Activated effector memory CD4-positive, alpha-beta T cell treated with anti-CD3 and anti-CD28 coated beads, Interleukin-2, amount 50 U/mL, for 16 hours (primary cell): ENCODE data around the gene TPSAB1.

ENCODE experiments used
- DNase-seq: peaks from one replicate; pipeline ENCODE4 v3.0.0-alpha.2; 2020

TPSAB1 gene

DNA sequence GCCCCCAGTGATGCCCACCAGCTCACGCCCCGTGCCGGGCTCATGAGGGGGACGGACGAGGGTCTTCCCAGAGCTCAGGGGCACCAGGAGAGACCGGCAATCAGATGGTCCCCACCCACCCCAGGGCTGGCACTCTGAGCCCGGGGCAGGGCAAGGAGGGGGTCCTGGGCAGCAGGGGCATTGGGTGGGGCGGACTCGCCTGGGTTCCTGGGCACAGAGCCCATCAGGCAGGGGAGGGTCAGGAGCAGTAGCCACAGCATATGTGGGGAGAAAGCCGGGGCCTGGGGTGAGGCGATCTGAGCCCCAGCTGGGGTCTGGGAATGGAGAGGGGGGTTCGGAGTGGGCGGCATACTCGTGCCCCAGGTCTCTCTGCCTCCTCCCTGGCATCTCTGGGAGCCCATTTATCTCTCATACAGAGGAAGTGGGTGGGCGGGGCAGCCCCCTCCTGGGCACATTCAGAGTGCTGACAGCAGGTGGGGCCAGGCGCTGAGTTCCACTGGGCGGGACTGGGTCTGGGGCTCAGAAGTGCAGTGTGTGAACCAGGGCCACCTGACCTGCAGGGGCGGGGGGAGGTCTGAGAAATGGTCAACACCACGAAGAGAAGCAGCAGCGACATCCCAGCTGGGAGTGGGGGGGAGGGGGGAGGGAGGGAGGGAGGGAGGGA lies 48.4 kb downstream of the TPSAB1 start:
- DNase-seq, result no peak

DNA sequence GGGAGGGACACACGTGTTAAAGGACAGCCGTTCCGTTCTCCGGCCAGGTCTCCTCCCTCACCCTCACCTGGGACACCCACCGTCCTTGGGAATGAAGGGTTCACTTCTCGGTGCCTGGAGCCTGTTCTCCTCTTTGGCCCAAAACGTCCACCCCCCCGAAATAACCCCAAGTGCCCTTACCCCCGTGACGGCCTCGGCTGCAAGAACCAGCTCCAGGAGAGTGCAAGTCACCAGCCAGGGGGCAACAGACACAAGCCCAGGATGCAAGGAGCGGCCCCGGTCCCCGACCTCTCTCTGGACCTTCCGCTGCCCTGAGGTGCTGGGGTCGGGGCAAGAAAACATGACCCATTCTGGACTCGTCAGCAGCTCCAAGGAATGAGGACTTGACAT lies 49.0 kb downstream of the TPSAB1 start:
- no peak for DNase-seq

DNA sequence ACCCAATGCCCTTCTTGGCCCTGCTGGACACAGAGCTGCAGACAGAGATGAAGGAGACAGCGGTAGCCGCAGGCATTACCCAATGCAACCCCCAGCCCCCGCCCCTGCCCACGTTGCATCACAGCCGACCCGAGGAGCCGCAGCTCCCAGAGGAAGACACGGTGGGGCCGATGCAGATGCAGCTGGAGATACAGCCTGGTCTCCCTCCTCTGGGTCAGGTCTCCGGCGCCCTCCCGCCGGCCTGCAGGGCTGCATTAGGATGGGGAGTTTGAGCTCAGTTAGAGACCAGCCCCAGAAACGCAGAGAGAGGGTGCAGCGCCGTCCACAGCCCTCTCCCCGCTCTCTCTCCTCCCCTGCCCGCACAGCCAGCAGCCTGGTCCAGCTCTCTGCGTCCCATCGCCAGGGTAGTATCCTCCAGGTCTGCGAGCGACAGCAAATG lies 49.6 kb downstream of the TPSAB1 start:
- no peak for DNase-seq

DNA sequence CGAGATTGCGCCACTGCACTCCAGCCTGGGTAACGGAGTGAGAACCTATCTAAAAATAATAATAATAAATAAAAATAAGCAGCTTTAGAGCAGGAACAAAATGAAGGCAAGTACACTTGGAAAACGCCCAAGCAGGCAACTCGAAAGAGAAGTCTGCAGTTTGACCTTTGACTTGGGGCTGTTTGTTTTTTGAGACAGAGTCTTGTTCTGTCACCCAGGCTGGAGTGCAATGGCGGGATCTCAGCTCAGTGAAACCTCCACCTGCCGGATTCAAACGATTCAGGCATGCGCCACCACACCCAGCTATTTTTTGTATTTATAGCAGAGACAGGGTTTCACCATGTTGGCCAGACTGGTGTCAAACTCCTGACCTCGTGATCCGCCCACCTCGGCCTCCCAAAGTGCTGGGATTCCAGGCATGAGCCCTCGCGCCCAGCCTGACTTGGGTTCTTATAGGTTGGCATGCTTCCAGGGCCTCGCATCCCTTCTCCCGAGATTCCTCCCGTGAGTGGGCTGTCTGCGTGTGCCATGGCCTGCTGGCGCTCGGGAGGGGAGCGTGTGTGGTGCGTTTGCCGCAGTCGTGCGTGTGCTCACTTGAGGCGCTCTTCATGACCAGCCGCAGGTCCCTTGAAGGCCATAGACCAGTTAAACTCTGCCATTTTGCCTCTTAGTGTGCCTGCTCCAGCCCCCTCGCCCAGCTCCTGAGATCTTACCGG lies 50.5 kb downstream of the TPSAB1 start:
- DNase-seq, result no peak

DNA sequence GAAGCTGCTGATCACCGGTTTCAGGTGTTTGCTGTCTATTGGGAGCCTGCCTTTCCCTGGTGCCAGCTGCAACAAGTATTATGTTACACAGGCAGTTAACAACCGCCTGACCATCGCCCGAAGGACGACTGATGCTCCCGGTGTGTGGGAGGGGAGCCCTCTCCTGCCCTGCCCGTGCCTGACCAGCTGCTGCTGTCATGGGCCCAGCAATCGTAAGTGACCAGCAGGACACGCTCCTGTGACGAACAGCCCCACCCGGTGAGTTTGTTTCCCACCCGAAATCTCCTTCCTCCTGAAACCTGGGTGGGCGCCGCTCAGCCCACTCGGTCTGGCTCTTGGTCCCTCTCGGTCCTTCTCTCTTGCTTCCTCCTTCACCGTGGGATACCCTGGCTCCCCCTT lies 51.1 kb downstream of the TPSAB1 start:
- DNase-seq, result no peak
